H1 (cell line): ENCODE measurements around the gene ACSM2B. TPM values are rescaled to one million over a fixed set of nuclear protein-coding genes. Genes with fewer than 3 reads are reported as not detected.

Source experiments
- polyA plus RNA-seq, 7 experiments: library from polyadenylated mRNA; depleted of rRNA in 3 of 7; stranded (reverse) in 5 of 7; unstranded in 2 of 7; fragments of >200 nt in 5 of 7; fragments of 200-250 nt in 2 of 7; gene quantifications; 1 replicate in 5 of 7; 2 replicates in 1 of 7; 4 replicates in 1 of 7; pipeline versions ENCODE4 v1.2.1 to v1.2.3, GENCODE V29; 2011 to 2013; ENCODE audit warnings: missing spikeins in 2 of 7, mixed read lengths in 2 of 7
- small RNA-seq: library from polyadenylated mRNA; stranded (forward); fragments of <200 nt; extraction: miRNeasy Mini kit (QIAGEN cat#:217004); gene quantifications from one replicate; pipeline ENCODE3, GENCODE V24; 2013; ENCODE audit not compliant: insufficient read depth
- total RNA-seq: library from RNA; stranded (reverse); fragmentation: NEBNext Ultra II Directional; extraction: Animal tissue kit (Norgen Biotek cat#: 25700); gene quantifications from 2 replicates; pipeline ENCODE4 v1.2.1, GENCODE V29; 2021

ACSM2B gene
- total and polyA plus RNA-seq, 2 of the 8 experiments (the other 6 are each of a cell fraction or from before 2014, with no cell fraction given) = not detected

Small RNAs within 50 kb of the gene (small RNA-seq; reads per million reads assigned to genes)
- not detected for gene AC141273.3

Other genes starting within 250 kb of the ACSM2B start
- gene GP2, start 248.9 kb downstream of the ACSM2B start, total RNA-seq = not detected in 2 replicates
- gene GP2, start 248.9 kb downstream of the ACSM2B start, polyA plus RNA-seq (2011; rRNA removed) = not detected in 2 replicates
- not detected in 2 replicates for gene UMOD, start 223.7 kb downstream of the ACSM2B start, total RNA-seq
- gene UMOD, start 223.7 kb downstream of the ACSM2B start, polyA plus RNA-seq (2011; rRNA removed) = not detected in 2 replicates
- gene PDILT, start 171.6 kb downstream of the ACSM2B start, total RNA-seq = not detected in 2 replicates
- gene PDILT, start 171.6 kb downstream of the ACSM2B start, polyA plus RNA-seq (2011; rRNA removed) = not detected in 2 replicates
- not detected in 2 replicates for gene ACSM5, start 166.8 kb downstream of the ACSM2B start, total RNA-seq
- not detected in 2 replicates for gene ACSM5, start 166.8 kb downstream of the ACSM2B start, polyA plus RNA-seq (2011; rRNA removed)
- not detected in 2 replicates for gene ACSM2A, start 124.8 kb downstream of the ACSM2B start, total RNA-seq
- gene ACSM2A, start 124.8 kb downstream of the ACSM2B start, polyA plus RNA-seq (2011; rRNA removed) = not detected in 2 replicates
- gene ACSM1, start 121.3 kb upstream of the ACSM2B start, total RNA-seq = not detected in 2 replicates
- 0.30 and 0.41 TPM in 2 replicates for gene ACSM1, start 121.3 kb upstream of the ACSM2B start, polyA plus RNA-seq (2011; rRNA removed)
- 46.9 and 49.4 TPM in 2 replicates for gene THUMPD1, start 165.5 kb upstream of the ACSM2B start, total RNA-seq
- gene THUMPD1, start 165.5 kb upstream of the ACSM2B start, polyA plus RNA-seq (2011; rRNA removed) = 31.6 and 51.3 TPM in 2 replicates
- 3.3 and 6.2 TPM in 2 replicates for gene ACSM3, start 187.6 kb upstream of the ACSM2B start, total RNA-seq
- gene ACSM3, start 187.6 kb upstream of the ACSM2B start, polyA plus RNA-seq (2011; rRNA removed) = 4.9 and 5.7 TPM in 2 replicates
- gene ERI2, start 230.1 kb upstream of the ACSM2B start, total RNA-seq = 12.6 and 14.5 TPM in 2 replicates
- 5.4 and 11.0 TPM in 2 replicates for gene ERI2, start 230.1 kb upstream of the ACSM2B start, polyA plus RNA-seq (2011; rRNA removed)
- gene REXO5, start 230.2 kb upstream of the ACSM2B start, total RNA-seq = 6.0 and 8.9 TPM in 2 replicates
- 2.2 and 2.4 TPM in 2 replicates for gene REXO5, start 230.2 kb upstream of the ACSM2B start, polyA plus RNA-seq (2011; rRNA removed)